IPS-NIHi7 (cell line): ENCODE results near the gene CYB561.

ENCODE experiments used
- DNase-seq: peaks from one replicate; pipeline ENCODE4 v3.0.0; 2012; ENCODE audit warnings: mixed read lengths; ENCODE audit errors: extremely low spot score

CYB561 gene

DNA sequence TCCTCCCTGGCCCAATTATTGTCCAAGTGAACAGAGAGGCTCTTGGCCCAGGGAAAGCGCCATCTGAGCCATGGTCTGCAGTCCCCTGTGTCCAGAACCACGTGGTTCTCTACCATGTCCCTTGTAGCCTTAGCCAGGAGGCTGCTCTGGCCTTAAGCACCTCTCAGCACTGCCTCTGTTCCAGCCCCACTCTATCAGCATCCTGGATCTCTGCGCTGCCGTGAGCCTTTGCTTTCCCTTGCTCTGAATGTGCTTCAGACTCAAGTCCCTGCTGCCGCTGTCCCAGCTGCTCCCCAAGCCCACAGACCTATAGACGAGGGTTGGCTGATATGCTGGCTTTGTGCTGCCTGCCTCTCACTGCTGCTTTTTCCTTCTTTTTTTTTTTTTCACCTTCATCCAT, 33.9 kb downstream of the CYB561 start:
- DNase-seq: no peak

DNA sequence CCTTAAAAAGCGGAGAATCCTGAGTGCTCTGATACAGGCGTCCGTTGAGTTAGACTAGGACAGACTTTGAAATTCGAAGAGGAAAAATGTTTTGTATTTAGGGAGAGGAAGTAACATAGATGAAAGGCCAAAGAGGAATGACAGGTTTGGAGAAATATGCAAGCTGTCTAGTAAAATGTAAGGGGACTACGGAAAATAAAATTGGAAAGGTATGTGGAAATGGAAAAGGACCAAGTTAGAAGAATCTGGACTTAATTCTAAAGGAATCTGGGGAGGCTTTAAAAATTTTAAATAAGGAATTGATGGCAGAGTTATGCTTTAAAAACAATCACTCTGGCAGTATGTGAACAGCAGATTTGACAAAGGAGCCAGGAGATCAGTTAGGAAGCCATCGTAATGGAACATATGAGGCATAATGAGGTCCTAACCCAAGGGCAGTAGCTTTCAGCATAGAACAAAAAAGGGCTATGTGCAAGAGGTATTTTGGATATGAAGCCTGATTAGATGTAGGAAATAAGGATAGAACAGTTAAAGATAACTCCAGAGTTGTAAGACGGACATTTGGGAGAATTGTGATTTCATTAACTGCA, 38.3 kb downstream of the CYB561 start:
- no peak for DNase-seq

- DNase-seq: peak; percentile 85
Measured at GRCh38 chr17:63406689-63407330, 39.3 kb downstream of the CYB561 start.

GRCh38 chr17:63405741-63406261, 40.3 kb downstream of the CYB561 start:
- DNase-seq: peak; percentile 46

- no peak for DNase-seq
Measured at GRCh38 chr17:63405020-63405419, 41.1 kb downstream of the CYB561 start.

- no peak for DNase-seq
Measured at GRCh38 chr17:63402431-63403212, 43.5 kb downstream of the CYB561 start.

DNA sequence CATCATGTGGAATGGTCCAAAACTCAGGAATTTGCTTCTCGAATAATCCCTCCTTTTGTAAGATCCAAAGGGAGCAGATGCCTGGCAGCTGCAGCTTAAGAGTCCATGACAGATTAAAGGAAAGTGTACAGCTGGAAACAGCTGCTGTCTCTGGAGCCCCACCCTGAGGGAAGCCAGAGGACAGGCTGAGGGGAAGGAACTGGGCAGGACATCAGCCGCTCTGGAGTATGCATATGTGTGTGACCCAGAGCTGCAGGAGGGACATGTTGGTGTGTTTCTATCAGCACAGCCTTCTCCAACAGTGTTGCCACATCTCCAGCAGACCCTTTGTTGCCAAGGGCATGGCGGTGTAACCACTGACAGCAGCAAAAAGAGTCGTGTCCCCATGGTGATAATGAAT, 46.2 kb downstream of the CYB561 start:
- DNase-seq: no peak

DNA sequence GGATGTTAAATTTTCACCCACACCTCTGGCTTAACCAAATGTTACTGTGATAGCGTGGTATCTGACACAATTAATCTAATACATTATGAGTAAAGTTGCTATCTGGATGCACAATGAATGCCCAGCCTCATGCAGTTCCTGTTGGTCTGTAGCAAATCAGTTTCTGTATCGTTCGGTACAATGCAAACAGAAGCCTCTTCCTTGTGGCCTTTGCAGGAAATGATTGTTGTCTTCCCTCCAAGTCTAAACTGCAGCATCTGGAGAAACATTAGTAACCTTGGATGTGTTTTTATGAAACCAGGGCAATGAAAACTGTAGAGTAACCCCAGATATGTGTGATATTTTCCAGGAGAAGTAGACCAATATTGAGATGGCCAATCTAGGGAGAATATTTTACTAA, 46.8 kb downstream of the CYB561 start:
- DNase-seq: no peak

- no peak for DNase-seq
Measured at GRCh38 chr17:63398680-63399079, 47.4 kb downstream of the CYB561 start.

- DNase-seq: no peak
Measured at GRCh38 chr17:63395075-63395805, 50.9 kb downstream of the CYB561 start.

- DNase-seq: no peak
Measured at GRCh38 chr17:63390090-63390489, 56.0 kb downstream of the CYB561 start.

GRCh38 chr17:63387656-63388340, 58.3 kb downstream of the CYB561 start:
- DNase-seq: no peak

GRCh38 chr17:63382826-63383225, 63.3 kb downstream of the CYB561 start:
- no peak for DNase-seq
